Breast epithelium (tissue), 4 donors: ENCODE results near the gene SDSL. TPM values are rescaled to one million over a fixed set of nuclear protein-coding genes. Genes with fewer than 3 reads are reported as not detected.

Experiments used
- DNase-seq, 2 donors: peaks; one replicate each; pipeline ENCODE4 v3.0.0-alpha.2; 2019; ENCODE audit warnings: low spot score in 2 of 2
- H3K27ac ChIP-seq, 2 donors: fragments of 200-600 bp; sonication (generic) in 1 of 2; one replicate each; pipeline ENCODE4 v1.5.1; 2016 to 2019; ENCODE audit warnings: mild to moderate bottlenecking in 1 of 2
- H3K27me3 ChIP-seq, 2 donors: fragments of 200-600 bp; sonication (generic) in 1 of 2; one replicate each; pipeline versions ENCODE4 v1.5.1 to v1.6.0; 2017 to 2019; ENCODE audit warnings: control low read depth in 1 of 2, mild to moderate bottlenecking in 1 of 2
- H3K36me3 ChIP-seq: fragments of 200-600 bp; one replicate; pipeline ENCODE4 v1.5.1; 2019
- H3K4me1 ChIP-seq, 2 donors: fragments of 200-600 bp; sonication (generic); one replicate each; pipeline ENCODE4 v1.5.1; 2016 to 2019; ENCODE audit warnings: control low read depth in 1 of 2
- H3K4me3 ChIP-seq, 3 donors: fragments of 200-600 bp; sonication (generic); 1 replicate in 2 of 3; 2 replicates in 1 of 3; pipeline ENCODE4 v1.5.1; 2016 to 2019; ENCODE audit warnings: mild to moderate bottlenecking in 3 of 3, moderate library complexity in 2 of 3
- H3K9me3 ChIP-seq, 2 donors: fragments of 200-600 bp; sonication (generic) in 1 of 2; one replicate each; pipeline ENCODE4 v1.5.1; 2016 to 2019; ENCODE audit warnings: control low read depth in 1 of 2
- POLR2A ChIP-seq: fragments of 450-650 bp; IDR thresholded peaks from one replicate; pipeline ENCODE4 v1.6.1; 2016; ENCODE audit warnings: antibody characterized with exemption, mild to moderate bottlenecking, moderate library complexity
- POLR2AphosphoS5 ChIP-seq, 3 donors: sonication (generic); formaldehyde crosslinking; IDR thresholded peaks; one replicate each; pipeline ENCODE4 v1.6.1; 2017; ENCODE audit warnings: antibody characterized with exemption in 3 of 3
- intact Hi-C: fragments of 100-400 bp; cut with DNase I; formaldehyde crosslinking; loops from one replicate; pipeline ENCODE4 v1.15.1; 2023; ENCODE audit warnings: low total_unique reads
- total RNA-seq, 3 donors: library from RNA; depleted of rRNA; stranded (reverse); fragments of >200 nt; gene quantifications; one replicate each; pipeline ENCODE4 v1.1.0, GENCODE V29; 2016
- TF ChIP-seq, protein P1 (sequence below), 3 donors: fragments of 450-650 bp; IDR thresholded peaks; one replicate each; pipeline ENCODE4 v1.5.1; 2016 to 2017; ENCODE audit warnings: antibody characterized with exemption in 3 of 3, mild to moderate bottlenecking in 3 of 3, moderate library complexity in 3 of 3

The SDSL gene
- total RNA-seq, 3 donors from 2014 or later: 4.6 to 4.9 (median 4.8) TPM

DNA sequence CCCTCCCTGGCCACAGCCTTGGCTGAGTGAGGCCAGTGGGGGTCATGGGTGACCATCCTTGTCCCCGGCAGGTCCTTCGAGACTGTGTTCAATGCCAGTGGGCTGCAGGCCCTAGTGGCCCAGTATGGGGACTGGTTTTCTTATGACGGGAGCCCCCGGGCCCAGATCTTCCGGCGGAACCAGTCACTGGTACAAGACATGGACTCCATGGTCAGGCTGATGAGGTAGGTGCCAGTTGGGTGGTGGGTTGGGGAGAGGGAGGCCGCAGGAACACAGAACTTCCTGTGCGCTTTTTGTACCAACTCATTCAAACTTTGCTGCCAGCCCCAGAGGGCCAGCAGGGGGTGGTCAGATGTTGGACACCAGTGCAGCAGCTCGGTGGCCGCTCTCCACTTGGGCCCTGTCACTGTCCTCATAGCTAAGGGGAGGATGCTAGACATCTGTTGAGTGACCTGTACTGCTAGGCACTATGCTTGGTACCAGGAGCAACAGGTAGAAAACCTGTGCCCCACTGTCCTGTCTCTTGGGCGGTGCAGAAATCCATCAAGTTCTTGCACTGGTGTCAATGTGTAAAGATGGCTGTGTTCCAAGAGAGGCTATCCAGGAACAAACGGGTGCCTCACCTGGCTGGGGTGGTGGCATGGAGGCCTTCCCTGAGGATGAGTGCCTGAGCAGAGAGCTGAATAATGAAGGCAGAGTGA is 35.2 kb upstream of the SDSL start:
- TF ChIP-seq POLR2A (no peak), POLR2AphosphoS5 (IDR thresholded peaks at IDR 0.05) (no peak)
- TF ChIP-seq, protein P1, sequence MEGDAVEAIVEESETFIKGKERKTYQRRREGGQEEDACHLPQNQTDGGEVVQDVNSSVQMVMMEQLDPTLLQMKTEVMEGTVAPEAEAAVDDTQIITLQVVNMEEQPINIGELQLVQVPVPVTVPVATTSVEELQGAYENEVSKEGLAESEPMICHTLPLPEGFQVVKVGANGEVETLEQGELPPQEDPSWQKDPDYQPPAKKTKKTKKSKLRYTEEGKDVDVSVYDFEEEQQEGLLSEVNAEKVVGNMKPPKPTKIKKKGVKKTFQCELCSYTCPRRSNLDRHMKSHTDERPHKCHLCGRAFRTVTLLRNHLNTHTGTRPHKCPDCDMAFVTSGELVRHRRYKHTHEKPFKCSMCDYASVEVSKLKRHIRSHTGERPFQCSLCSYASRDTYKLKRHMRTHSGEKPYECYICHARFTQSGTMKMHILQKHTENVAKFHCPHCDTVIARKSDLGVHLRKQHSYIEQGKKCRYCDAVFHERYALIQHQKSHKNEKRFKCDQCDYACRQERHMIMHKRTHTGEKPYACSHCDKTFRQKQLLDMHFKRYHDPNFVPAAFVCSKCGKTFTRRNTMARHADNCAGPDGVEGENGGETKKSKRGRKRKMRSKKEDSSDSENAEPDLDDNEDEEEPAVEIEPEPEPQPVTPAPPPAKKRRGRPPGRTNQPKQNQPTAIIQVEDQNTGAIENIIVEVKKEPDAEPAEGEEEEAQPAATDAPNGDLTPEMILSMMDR (IDR thresholded peaks at IDR 0.05): no peak
- H3K27ac ChIP-seq: no peak overlapping the region
- H3K36me3 ChIP-seq: peaks cover 5% of the 10 kb centered on the region
- H3K27me3 ChIP-seq: no peaks in the 10 kb centered on the region
- H3K9me3 ChIP-seq: no peaks in the 10 kb centered on the region
- H3K4me1 ChIP-seq: no peaks in the 10 kb centered on the region
- no peak overlapping the region for H3K4me3 ChIP-seq
- intact Hi-C loops: no loop called here
- DNase-seq: no peak

DNA sequence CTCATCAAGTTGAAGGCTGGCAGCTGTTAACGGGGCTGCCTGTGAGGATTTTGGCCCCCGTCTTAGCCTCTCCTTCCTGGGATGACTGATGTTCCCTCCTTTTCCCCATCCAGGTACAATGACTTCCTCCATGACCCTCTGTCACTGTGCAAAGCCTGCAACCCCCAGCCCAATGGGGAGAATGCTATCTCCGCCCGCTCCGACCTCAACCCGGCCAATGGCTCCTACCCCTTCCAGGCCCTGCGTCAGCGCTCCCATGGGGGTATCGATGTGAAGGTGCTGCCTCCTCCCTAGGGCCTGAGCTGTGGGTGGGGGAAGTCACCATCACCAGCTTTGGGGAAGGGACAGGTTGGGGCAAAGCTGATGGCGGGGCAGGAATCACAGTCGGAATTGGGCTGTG is 34.5 kb upstream of the SDSL start:
- Histone ChIP-seq H3K27me3 (no peaks in the 10 kb centered on the region), H3K9me3 (no peaks in the 10 kb centered on the region), H3K36me3 (peaks cover 5% of the 10 kb centered on the region), H3K4me3 (no peak overlapping the region), H3K4me1 (no peaks in the 10 kb centered on the region), H3K27ac (no peak overlapping the region)
- intact Hi-C loops: no loop called here
- TF ChIP-seq POLR2A (no peak), POLR2AphosphoS5 (IDR thresholded peaks at IDR 0.05) (no peak)
- TF ChIP-seq, protein P1 (IDR thresholded peaks at IDR 0.05): no peak
- DNase-seq: no peak

DNA sequence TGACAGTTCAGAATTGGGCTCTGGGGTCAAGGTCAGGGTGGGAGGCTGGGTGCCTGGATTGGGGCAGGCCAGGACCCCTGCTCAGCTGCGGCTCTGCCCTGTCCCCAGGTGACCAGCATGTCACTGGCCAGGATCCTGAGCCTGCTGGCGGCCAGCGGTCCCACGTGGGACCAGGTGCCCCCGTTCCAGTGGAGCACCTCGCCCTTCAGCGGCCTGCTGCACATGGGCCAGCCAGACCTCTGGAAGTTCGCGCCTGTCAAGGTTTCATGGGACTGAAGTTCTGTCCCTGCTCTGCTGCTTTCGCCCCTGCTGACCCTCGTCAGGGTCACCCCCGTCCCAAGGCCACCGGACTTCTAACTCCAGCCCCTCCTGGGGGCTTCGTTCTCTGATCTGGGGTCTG is 33.8 kb upstream of the SDSL start:
- H3K4me1 ChIP-seq: no peaks in the 10 kb centered on the region
- H3K9me3 ChIP-seq: no peaks in the 10 kb centered on the region
- no peak overlapping the region for H3K27ac ChIP-seq
- DNase-seq: no peak
- TF ChIP-seq, protein P1 (IDR thresholded peaks at IDR 0.05): no peak
- TF ChIP-seq POLR2A: no peak
- TF ChIP-seq POLR2AphosphoS5 (IDR thresholded peaks at IDR 0.05): no peak
- intact Hi-C loops: no loop called here
- peaks cover 5% of the 10 kb centered on the region for H3K36me3 ChIP-seq
- no peak overlapping the region for H3K4me3 ChIP-seq
- no peaks in the 10 kb centered on the region for H3K27me3 ChIP-seq

DNA sequence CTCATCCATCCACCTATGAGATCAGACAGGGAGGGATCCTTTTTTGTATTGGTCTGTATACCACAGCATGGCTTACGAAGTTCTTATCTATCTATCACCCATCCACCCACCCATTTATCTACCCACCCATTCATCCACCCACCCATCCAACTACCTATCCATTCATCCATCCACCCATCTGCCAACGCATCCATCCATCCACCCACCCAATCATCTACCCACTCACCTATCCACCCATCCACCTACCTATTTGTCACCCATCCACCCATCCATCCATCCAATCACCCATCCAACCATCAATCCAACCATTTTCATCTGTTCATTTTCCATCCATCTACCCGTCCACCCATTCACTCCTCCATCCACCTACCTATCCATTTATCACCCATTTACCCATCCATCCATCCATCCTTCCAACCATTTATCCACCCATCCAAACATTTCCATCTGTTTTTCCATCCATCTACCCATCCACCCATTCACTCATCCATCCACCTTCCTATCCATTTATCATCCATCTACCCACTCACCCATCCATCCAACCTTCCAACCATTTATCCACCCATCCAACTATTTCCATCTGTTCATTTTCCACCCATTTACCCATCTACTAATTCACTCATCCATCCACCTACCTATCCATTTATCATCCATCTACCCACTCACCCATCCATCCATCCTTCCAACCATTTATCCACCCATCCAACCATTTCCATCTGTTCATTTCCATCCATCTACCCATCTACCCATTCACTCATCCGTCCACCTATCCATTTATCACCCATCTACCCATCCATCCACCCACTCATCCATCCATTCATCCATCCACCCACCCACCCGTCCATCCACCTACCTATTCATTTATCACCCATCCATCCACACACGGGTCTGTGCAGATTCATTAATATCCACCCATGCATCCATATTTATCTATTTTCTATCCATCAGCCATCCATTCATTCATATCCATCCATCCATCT is 31.8 kb upstream of the SDSL start:
- peaks cover 5% of the 10 kb centered on the region for H3K36me3 ChIP-seq
- H3K4me3 ChIP-seq: no peak overlapping the region
- intact Hi-C loops: no loop called here
- TF ChIP-seq POLR2AphosphoS5 (IDR thresholded peaks at IDR 0.05) (no peak), POLR2A (no peak)
- TF ChIP-seq, protein P1 (IDR thresholded peaks at IDR 0.05): no peak
- no peak overlapping the region for H3K27ac ChIP-seq
- H3K4me1 ChIP-seq: no peaks in the 10 kb centered on the region
- H3K9me3 ChIP-seq: no peaks in the 10 kb centered on the region
- DNase-seq: no peak
- no peaks in the 10 kb centered on the region for H3K27me3 ChIP-seq

DNA sequence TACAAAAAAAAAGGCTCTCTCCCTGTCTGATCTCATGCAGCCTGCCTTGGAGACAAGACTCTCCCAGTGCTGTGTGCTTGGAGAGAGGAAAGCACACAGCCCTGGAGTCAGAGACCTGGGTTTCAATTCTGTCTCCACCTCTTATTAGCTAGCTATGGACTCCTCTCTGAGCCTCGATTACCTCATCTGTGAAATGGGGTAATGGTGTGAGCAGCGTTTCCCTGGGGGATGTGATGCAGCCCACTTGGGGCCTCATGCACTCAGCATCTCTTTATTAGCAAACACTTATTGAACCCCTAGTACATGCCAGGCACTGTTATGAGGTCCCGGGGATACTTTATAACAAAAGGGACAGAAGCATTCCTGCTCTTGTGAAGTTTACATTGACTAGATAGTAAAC is 31.0 kb upstream of the SDSL start:
- TF ChIP-seq POLR2A (no peak), POLR2AphosphoS5 (IDR thresholded peaks at IDR 0.05) (no peak)
- TF ChIP-seq, protein P1 (IDR thresholded peaks at IDR 0.05): no peak
- no peak for DNase-seq
- no peaks in the 10 kb centered on the region for H3K27me3 ChIP-seq
- H3K4me1 ChIP-seq: no peaks in the 10 kb centered on the region
- H3K9me3 ChIP-seq: no peaks in the 10 kb centered on the region
- no peak overlapping the region for H3K4me3 ChIP-seq
- H3K27ac ChIP-seq: no peak overlapping the region
- H3K36me3 ChIP-seq: peaks cover 5% of the 10 kb centered on the region
- intact Hi-C loops: no loop called here
